Superior temporal gyrus (tissue), 1 donor: Measurements from ENCODE around the gene LSM14B.

Source experiments
- DNase-seq: peaks from one replicate; pipeline ENCODE4 v3.0.0-alpha.2; 2016; ENCODE audit errors: extremely low spot score

LSM14B gene

GRCh38 chr20:62183426-62184142 lies 61.3 kb downstream of the LSM14B start:
- no peak for DNase-seq
